HG02885 (cell line): ENCODE data around the gene CCDC8.
"Not testable (repeated sequence)": the region's sequence is repeated elsewhere in the genome, so short reads cannot be mapped to it uniquely, and the experiment has no call there.

Source experiments
- ATAC-seq: cut with Tn5 transposase; IDR thresholded peaks from one replicate; pipeline ENCODE4 v1.9.1; 2021; ENCODE audit warnings: mild to moderate bottlenecking; ENCODE audit not compliant: unreplicated experiment, poor library complexity

The CCDC8 gene

DNA sequence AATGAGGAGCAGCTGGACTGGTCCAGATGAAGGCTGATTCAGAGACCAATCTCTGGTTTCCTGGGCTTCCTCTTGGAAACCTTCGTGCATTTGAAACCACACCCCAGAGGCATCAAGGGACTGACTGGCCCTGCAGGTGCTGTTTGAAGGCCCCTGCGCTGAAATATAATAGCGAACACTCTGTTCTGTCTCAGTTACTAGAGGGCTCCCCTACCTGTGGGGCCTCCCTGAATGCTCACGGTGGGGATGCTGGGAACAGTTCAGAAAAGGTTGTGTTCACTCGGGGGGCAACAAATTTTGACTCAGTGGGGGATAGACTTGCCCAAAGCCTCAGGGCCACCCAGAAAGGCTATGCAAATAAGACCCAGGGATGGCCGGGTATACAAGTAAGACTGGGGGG, 6.4 kb downstream of the CCDC8 start:
- ATAC-seq = no peak

DNA sequence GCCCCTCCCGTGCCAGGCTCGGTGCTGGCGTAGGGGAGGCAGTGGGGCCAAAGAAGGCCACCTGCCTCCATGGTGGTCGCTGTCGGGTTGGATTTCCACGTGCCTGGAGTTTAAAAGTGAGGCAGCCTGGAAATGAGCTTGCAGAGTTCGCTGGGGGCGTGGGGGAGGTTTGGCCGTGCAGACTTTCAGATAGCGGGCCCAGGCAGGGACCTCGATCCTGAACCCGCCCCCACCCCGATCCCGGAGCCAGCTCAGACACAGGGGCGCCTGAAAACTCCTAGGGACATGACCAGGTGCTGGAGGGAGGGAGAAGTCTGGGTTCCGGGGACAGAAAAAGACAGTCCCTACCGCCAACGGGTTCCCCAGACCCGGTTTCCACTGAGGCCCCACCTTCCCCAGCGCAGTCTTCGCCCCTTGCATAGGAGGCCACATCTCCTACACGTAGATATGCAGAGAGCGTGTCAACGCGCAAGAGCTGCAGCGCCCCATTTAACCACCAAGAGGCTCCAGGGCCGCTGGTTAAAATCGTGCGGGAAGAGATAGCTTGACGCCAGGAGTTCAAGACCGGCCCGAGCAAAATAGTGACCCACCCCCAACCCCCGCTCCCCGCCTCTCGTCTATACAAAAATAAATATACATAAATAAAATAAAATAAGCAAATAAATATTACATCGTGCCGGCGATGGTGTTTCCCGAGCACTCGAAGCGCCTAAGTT, 8.5 kb downstream of the CCDC8 start:
- ATAC-seq = no peak

DNA sequence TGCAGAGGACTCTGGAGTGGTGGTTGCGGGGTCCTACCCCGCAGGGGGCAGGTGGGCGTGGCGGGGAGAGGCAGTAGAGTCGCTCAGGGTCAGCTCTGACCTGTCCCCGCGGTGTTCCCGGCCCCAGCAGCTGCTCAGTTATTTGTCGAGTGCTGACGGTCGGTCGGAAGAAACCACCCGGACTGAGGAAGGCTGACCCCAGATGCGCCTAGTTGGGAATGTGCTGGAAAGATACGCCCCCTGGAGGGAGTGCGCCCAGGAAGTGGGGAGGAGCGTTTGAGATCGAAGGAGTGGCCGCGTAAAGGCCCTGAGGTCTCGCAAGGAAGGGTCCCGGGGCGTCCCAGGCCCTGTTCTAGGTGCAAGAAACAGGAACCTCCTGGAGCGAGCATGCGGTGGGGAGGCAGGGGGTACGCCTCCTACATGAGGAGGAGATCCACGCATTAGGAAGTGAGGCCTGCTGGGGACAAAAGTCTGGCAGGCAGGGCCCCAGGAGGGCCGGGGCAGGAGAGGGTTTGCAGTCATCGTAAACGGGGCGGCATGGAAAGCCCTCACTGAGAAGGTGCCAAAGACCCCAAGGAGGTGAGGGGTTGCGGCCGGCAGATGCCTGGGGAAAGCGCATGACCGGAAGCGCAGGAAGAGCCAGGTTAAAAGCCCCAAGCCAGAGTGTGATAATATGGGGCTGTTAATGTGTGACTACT, 9.2 kb downstream of the CCDC8 start:
- no peak for ATAC-seq

DNA sequence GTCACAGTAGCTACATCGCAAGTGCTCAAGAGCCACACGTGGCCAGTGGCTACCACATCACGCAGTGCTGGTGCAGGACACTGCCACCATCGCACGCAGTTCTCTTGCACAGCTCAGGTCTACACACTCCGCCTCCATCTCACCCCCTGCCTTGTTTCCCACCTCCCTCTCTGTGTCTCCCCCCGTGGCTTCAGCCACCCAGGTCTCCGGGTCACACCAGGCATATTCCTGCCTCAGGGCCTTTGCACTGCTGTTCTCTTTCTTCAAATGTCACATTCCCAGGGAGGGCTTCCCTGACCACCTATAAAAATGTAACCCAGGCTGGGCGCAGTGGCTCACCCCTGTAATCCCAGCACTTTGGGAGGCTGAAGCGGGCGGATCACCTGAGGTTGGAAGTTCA, 10.6 kb downstream of the CCDC8 start:
- ATAC-seq = no peak

DNA sequence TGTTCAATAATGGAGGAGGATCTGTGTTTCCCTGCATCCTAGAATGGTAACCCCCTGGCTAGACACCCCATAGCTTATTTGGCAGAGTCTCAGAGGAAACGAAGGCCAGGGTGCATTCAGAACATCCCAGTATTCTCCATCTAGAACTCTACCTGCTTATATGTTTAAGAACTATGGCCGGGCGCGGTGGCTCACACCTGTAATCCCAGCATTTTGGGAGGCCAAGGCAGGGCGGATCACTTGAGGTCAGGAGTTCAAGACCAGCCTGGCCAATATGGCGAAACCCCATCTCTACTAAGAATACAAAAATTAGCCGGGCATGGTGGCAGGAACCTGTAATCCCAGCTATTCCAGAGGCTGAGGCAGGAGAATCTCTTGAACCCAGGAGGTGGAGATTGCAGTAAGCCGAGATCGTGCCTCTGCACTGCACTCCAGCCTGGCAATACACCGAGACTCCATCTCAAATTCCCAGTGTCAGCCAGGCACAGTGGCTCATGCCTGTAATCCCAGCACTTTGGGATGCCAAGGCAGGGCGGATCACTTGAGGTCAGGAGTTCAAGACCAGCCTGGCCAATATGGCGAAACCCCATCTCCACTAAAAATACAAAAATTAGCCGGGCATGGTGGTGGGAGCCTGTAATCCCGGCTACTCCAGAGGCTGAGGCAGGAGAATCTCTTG, 15.4 kb downstream of the CCDC8 start:
- not testable (repeated sequence) for ATAC-seq

DNA sequence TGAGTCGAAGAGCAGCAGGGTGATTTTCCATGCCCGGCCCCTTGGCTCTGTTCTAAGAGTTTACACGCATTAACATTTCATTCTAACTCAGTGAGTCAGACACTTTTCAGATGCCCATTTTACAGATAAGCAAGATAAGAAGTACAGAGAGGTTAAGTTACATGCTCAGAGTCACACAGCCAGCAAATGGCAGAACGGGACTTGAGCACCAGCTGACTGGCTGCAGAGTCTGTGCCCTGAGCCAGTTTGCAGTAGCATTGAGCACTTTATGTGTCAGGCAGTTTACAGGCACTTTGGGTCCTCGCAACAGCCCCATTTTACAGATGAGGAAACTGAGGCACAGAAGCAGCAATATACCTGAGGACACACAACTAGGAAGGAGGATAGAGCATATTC, 19.0 kb downstream of the CCDC8 start:
- no peak for ATAC-seq

DNA sequence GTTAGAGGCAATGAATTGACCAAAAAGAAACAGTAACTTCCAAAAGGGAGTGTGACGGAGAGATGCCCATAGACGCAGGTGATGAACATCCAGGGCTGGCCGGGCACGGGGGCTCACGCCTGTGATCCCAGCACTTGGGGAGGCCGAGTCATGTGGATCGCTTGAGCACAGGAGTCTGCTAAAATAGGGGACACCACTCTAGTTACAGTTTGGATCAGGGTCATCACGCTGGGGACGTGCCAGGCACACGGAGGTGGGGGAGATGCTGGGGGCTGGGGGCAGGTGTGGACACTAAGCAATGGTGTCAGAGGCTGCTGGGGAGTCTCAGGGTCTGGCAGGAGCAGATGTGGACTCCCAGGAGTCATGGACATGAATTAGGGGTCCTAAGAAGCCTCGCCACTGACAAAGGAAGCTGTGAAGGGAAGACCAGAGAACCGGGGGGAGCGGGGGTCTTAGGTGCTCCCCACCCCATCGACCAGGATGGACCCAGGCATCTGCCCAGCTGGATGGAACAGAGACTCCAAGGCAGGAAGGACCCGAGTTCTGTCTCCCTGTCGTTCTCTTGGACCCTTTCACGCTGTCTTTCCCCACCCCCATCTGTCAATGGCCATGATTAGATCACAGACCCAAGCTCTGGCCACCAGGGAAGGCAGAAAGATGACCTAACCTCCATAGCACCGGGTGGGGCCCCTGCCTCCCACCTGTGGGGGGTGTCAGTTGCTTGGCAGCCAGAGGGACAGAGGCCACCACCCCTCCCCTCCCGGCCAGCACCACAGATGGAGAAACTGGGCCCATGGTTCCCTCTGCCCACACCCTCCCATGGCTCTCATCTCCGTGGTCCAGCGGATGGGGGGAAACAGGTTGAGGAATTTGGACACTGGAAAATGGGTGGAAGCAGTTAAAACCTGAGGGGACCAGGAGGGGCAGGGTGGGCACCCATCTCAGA, 19.6 kb downstream of the CCDC8 start:
- ATAC-seq = no peak

DNA sequence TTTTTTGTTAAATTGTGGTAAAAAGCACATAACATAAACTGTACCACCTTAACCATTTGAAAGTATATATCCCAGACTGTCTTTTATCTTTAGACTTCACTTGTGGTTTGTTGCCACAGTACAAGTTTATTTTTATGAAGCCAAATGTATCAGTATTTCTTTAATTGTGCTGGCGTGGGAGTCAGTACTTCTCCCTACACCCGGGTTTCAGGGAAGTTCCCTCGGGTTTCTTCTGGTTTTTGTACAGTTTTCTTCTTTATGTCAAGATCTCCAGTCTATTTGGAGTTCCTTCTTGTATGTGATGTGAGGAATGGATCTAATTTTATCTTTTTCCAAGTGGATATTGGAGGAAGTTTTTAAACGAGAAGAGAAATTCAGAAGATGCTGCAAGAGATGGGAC, 20.5 kb downstream of the CCDC8 start:
- no peak for ATAC-seq

DNA sequence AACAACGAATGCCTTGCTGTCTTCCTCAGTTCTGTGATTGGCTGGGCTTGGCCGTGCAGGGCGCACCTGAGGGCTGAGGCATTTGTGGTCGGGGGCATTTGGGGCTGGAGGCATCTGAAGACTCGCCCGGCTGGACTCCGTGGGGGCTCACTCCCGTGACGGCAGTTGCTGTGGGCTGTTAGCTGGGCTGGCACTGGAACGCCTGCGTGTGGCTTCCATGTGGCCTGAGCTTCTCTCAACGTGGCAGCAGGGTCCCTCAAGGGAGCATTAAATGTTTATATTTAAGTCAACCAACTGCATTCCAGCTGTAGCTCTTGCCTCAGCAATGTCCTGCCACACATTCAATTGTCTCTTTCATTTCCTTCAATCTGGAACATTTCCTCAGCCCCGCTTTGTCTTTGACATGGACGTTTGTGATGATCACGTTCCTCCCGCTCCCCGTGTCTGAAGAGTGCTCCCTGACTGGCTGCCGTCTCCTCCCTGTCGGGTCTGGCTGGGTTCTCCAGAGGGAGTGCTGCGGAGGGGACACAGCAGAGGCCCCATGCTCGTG, 21.0 kb downstream of the CCDC8 start:
- no peak for ATAC-seq

DNA sequence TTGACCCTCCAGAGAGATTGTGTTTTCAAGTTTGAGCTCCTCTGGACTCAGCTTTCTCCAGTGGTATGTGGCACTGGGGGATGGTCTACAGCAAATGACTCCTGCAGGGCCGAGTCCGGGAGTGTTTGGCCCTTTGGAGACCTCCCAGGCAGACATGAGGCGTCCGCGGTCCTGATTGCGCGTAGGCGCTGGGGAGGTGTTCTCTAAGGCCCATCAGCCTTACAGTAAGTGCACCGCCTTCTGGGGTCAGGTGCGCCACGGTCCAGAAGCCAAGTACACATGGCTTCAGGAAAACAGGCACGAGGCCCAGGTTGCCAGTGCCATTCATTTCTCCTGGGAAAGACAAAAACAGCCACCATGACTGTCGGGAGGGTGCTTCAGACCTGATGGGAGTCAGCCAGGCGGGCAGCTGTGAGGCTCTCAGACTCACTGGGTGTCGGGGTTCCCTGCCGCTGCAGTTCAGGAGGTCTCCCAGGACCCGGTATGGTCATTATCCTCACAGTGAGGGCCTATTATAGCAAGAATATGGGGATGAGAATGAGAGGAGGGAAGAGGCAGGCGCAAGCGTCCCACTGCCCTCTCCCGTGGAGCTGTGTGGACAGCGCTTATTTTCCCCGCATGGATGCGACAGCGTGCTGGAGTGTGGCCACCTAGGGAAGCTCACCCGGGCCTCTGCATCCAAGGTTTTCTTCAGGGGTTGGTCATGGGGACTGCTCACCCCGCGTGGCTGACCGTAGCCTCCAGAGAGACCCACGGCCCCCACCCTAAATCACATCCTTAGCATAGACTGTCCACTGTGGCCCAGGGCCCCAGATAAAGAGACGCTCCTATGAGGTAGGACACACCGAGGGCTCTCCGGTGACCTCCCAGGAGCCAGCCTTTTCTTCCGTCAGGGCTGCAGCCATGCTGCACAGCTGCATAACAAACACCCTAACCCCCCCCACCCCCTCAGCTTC, 21.8 kb downstream of the CCDC8 start:
- no peak for ATAC-seq

DNA sequence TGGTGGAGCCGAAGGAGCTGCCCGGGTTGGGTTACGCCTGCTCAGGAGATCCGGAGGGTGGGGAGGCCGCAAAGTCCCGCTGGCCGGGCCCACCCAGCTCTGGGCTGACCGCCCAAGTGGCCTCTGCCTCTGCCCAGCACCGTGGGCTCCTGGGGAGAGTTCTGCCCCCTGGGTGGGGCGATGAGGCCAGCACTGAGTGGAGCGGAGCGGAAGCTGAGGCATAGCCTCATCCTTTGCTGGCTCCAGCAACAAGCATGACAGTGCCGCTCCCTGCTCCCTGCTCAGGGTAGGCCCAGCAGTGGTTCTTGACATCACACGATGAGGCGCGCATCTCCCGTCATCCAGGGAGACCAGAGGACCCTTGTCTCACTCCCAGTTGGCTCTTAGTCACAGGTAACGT, 22.5 kb downstream of the CCDC8 start:
- ATAC-seq = no peak

DNA sequence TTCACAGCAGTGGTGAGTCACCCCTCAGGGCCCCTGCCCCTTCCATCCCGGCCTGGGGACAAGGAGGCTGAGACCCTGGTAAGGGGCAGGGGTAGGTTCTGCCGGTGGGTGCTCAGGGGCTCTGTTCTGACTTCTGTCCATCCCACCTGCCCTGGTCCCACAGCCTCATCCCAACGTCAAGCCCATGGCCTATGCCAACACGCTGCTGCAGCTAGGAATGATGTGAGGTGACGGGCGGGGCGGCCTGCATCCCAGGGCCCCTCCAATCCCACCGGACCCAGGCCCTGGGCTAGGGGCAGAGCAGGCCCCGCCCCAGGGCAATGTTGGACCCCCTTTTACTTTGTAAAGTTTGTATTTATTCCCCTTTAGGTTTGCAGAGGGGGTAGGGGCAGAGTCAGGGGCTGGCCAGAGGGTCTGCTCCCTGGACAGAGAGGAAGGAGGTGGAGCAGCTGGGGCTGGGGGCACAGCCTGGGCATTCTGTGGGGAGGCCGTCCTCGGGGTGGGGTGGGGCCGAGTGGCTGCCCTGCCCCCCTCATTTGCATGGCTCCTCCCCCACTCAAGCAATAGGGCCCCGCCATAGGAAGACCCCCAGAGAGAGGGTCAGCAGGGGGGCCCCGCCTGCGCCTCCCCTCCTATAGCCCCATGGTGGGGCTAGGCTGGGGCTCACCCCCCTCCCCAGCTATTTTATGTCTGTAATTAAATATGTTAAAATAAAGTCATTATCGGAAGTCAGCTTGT, 23.1 kb downstream of the CCDC8 start:
- no peak for ATAC-seq

DNA sequence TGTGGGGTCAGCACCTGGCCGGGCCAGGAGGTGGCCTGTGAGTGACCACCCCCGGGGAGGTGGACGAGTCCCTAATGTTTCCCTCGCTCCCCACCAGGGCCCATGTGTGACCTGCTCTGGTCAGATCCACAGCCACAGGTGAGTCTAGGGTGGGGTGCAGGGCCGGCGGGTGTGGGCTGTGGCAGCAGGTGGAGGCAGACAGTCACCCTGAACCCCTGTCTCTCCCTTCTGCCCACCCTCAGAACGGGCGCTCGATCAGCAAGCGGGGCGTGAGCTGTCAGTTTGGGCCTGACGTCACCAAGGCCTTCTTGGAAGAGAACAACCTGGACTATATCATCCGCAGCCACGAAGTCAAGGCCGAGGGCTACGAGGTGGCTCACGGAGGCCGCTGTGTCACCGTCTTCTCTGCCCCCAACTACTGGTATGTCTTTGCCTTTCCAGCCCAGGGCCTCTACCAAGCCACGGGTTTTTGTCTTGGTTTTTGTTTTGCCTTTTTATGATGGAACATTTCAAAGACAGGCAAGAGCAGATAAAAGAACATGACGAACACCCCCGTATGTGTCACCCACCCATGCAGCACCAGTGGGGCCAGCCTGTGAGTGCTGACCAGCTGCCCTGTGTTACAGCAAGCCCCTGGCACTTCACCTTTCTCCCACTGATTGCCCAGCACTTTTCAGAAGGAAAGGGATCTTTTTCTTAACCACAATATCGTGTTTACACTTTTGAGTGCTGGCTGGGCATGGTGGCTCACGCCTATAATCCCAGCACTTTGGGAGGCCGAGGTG, 24.9 kb downstream of the CCDC8 start:
- no peak for ATAC-seq

DNA sequence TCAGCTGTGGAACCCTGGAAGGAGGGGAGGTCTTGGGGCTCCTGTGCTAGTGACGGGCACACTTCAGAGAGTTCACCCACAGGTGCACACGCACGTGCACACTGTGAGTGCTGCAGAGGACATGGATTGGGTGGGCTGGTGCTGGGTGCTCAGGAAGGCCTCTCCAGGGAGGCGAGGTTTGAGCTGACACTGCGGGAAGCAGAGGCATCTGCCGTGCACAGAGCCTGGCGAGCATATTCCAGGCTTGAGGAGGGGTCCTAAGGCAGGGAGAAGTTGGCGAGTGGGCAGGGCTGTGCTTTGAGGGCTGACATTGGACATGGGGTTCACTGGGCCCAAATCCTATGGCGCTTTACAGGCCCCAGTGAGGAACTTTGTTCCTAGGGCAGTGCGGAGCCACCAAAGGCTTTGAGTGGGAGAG, 25.6 kb downstream of the CCDC8 start:
- ATAC-seq = no peak

DNA sequence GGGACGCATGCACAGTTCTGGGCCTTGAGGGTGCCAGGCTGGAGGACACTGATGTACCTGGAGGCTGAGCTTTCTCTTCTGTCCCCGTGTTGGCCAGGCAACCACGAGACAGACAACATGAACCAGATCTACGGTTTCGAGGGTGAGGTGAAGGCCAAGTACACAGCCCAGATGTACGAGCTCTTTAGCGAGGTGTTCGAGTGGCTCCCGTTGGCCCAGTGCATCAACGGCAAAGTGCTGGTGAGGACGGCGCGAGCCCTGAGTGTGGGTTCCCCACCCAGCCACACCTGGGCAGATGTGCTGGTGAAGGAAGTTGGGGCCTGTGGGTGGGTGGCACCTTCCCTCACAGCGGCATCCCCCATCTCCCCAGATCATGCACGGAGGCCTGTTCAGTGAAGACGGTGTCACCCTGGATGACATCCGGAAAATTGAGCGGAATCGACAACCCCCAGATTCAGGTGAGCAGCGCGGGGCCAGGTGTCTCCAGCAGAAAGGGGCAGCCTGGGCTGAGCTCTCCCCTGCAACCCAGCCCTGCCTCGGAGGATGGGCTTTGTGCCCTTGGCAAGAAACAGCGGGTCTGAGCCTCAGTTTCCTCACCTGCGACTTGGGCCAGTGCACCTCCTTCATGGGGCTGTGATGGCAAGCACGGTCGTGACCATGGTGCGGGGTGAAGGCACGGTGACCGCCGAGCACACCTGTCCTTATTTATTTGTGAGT, 26.2 kb downstream of the CCDC8 start:
- no peak for ATAC-seq

DNA sequence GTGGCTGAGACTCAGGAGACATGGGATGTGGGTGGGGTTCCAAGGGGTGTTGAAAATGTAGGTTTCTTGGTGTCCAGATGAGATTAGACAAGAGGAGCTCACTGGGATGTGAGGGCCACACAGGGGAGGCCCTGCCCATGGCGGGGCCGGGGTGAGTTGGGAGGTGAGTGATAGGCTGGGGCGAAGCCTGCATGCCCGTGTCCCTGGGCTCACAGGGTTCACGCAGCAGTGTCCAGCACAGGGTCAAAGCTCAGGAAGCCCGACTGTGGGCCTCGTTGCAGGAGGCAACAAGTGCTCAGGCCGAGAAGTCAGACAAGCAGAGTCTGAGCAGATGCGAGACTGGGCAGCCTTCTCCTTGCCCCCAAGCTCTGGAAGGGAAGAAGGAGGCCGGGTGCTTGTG, 27.2 kb downstream of the CCDC8 start:
- ATAC-seq = no peak

DNA sequence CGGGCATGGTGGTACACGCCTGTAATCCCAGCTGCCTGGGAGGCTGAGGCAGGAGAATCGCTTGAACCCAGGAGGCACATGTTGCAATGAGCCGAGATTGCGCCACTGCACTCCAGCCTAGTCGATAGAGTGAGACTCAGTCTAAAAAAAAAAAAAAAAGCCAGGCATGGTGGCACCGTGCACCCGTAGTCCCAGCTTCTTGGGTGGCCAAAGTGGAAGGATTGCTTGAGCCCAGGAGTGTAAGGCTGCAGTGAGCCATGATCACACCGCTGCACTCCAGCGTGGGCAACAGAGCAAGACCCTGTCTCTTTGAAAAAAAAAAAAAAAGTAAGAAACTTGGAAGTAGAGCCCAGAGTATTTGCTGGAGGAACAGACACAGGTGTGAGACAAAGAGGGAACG, 27.7 kb downstream of the CCDC8 start:
- no peak for ATAC-seq
